Spinal cord (tissue), 10 donors: Measurements from ENCODE around the gene FMNL1. TPM values are rescaled to one million over a fixed set of nuclear protein-coding genes. Genes with fewer than 3 reads are reported as not detected.

Experiments
- DNase-seq, 6 donors: peaks; one replicate each; pipeline versions ENCODE4 v3.0.0 to v3.0.0-alpha.2; 2013 to 2015; ENCODE audit warnings: low spot score in 6 of 6, low read depth in 4 of 6
- H3K27ac ChIP-seq: one replicate; pipeline ENCODE4 v1.5.1; 2013; ENCODE audit warnings: low read depth, low read length, control low read depth
- H3K27me3 ChIP-seq: one replicate; pipeline ENCODE4 v1.6.1; 2013; ENCODE audit warnings: low read length; ENCODE audit not compliant: control insufficient read depth, insufficient read depth
- H3K36me3 ChIP-seq: one replicate; pipeline ENCODE4 v1.6.1; 2013; ENCODE audit warnings: low read length; ENCODE audit not compliant: control insufficient read depth, insufficient read depth
- H3K4me1 ChIP-seq: one replicate; pipeline ENCODE4 v1.6.1; 2013; ENCODE audit warnings: low read length; ENCODE audit not compliant: control insufficient read depth, insufficient read depth
- H3K4me3 ChIP-seq: one replicate; pipeline ENCODE4 v1.5.1; 2013; ENCODE audit warnings: low read depth, low read length, control low read depth
- H3K9me3 ChIP-seq: one replicate; pipeline ENCODE4 v1.6.1; 2013; ENCODE audit warnings: low read length; ENCODE audit not compliant: control insufficient read depth, insufficient read depth
- WGBS: methylation state at CpG from one replicate; pipeline ENCODE4 v1.1.5; 2013; ENCODE audit warnings: missing lambda C conversion rate; ENCODE audit not compliant: insufficient coverage; 5-methylcytosine and 5-hydroxymethylcytosine counted together
- long read RNA-seq, 4 donors: transcript quantifications; one replicate each; lab custom pipeline, GENCODE V29; 2026
- polyA plus RNA-seq, 2 donors: library from polyadenylated mRNA; unstranded; fragments of 120-200 nt; gene quantifications; one replicate each; pipeline ENCODE4 v1.2.1, GENCODE V29; 2013; ENCODE audit not compliant: insufficient read length in 2 of 2
- total RNA-seq, 2 donors: library from RNA; depleted of rRNA in 1 of 2; stranded (reverse); fragments of 120-200 nt in 1 of 2; fragments of >200 nt in 1 of 2; gene quantifications; one replicate each; pipeline versions ENCODE4 v1.2.3 to v1.2.4, GENCODE V29; 2013 to 2014
- donor health status: healthy.

The FMNL1 gene
- 10 to 100 TPM in 1 of 2 donors, 1 to 10 TPM in 1; 3.5 to 17.7 TPM for total RNA-seq
- polyA plus RNA-seq, result 10 to 100 TPM; 21.4 to 22.0 TPM
- long read RNA-seq, donor 1, result 0 reads
- long read RNA-seq, donor 2, result 0 reads
- long read RNA-seq, donor 3, result 0 reads
- long read RNA-seq, donor 4, result 0 reads

GRCh38 chr17:45221081-45222013 is at the start of gene FMNL1:
TSS of gene FMNL1 (plus strand) at chr17:45221885. CDS start at chr17:45222125, 240 bp downstream.
- H3K27me3 ChIP-seq, result peaks cover 32% of the 10 kb centered on the region
- peak in 2 of 6 donors; percentile 57 to 73 for DNase-seq

GRCh38 chr17:45172232-45172540 is 49.5 kb upstream of the FMNL1 start:
- peak overlapping the region; percentile 95 for H3K27ac ChIP-seq
- no peak for DNase-seq
- no CpG with 5 or more reads among the region's 5 CpGs for WGBS
- H3K9me3 ChIP-seq, result no peaks in the 10 kb centered on the region
- H3K4me3 ChIP-seq, result peak overlapping the region; percentile 26
- no peaks in the 10 kb centered on the region for H3K27me3 ChIP-seq
- H3K4me1 ChIP-seq, result peaks cover 38% of the 10 kb centered on the region
- H3K36me3 ChIP-seq, result peaks cover 30% of the 10 kb centered on the region

More at GRCh38 chr17:45221081-45222013, at the start of gene FMNL1:
- peaks cover 38% of the 10 kb centered on the region for H3K4me1 ChIP-seq
- H3K27ac ChIP-seq, result no peak within 1 kb of the TSS
- peak within 1 kb of the TSS; percentile 38 for H3K4me3 ChIP-seq
- WGBS, result 1% methylated on average over 97 of the region's 98 CpGs
- H3K36me3 ChIP-seq, result no peaks in the 10 kb centered on the region
- H3K9me3 ChIP-seq, result no peaks in the 10 kb centered on the region

- Histone ChIP-seq H3K4me1 (peaks cover 38% of the 10 kb centered on the region), H3K9me3 (no peaks in the 10 kb centered on the region), H3K27me3 (no peaks in the 10 kb centered on the region), H3K27ac (peak overlapping the region; percentile 95), H3K4me3 (peak overlapping the region; percentile 26), H3K36me3 (peaks cover 30% of the 10 kb centered on the region)
- peak in 4 of 6 donors; percentile 83 to 98 (median 92) for DNase-seq
- WGBS, result 12% methylated on average over 7 of the region's 10 CpGs
Measured at GRCh38 chr17:45172541-45173286, 49.0 kb upstream of the FMNL1 start.

- Histone ChIP-seq H3K9me3 (no peaks in the 10 kb centered on the region), H3K4me1 (peaks cover 33% of the 10 kb centered on the region), H3K27me3 (no peaks in the 10 kb centered on the region), H3K27ac (no peak overlapping the region), H3K4me3 (no peak overlapping the region), H3K36me3 (peaks cover 6% of the 10 kb centered on the region)
- WGBS, result 86% methylated on average over 2 of the region's 3 CpGs
- DNase-seq, result no peak
Measured at GRCh38 chr17:45175759-45176115, 45.9 kb upstream of the FMNL1 start.

GRCh38 chr17:45177563-45177962 is 44.1 kb upstream of the FMNL1 start:
- Histone ChIP-seq H3K4me1 (peaks cover 14% of the 10 kb centered on the region), H3K36me3 (no peaks in the 10 kb centered on the region), H3K4me3 (no peak overlapping the region), H3K27me3 (no peaks in the 10 kb centered on the region), H3K27ac (no peak overlapping the region), H3K9me3 (no peaks in the 10 kb centered on the region)
- no peak for DNase-seq
- 71% methylated on average over 4 of the region's 7 CpGs for WGBS

- DNase-seq, result no peak
- H3K36me3 ChIP-seq, result no peaks in the 10 kb centered on the region
Measured at GRCh38 chr17:45184144-45184543, 37.5 kb upstream of the FMNL1 start.

GRCh38 chr17:45186801-45187354 is 34.8 kb upstream of the FMNL1 start:
- Histone ChIP-seq H3K27me3 (no peaks in the 10 kb centered on the region), H3K4me1 (peaks cover 3% of the 10 kb centered on the region), H3K36me3 (no peaks in the 10 kb centered on the region), H3K27ac (no peak overlapping the region), H3K9me3 (no peaks in the 10 kb centered on the region), H3K4me3 (no peak overlapping the region)
- no CpG with 5 or more reads among the region's 7 CpGs for WGBS
- DNase-seq, result no peak

More at GRCh38 chr17:45184144-45184543, 37.5 kb upstream of the FMNL1 start:
- Histone ChIP-seq H3K9me3 (no peaks in the 10 kb centered on the region), H3K4me1 (no peaks in the 10 kb centered on the region), H3K27me3 (no peaks in the 10 kb centered on the region), H3K4me3 (no peak overlapping the region), H3K27ac (no peak overlapping the region)
- WGBS, result 96% methylated on average over 5 of the region's 5 CpGs

GRCh38 chr17:45189009-45189408 is 32.7 kb upstream of the FMNL1 start:
- Histone ChIP-seq H3K4me3 (no peak overlapping the region), H3K4me1 (peaks cover 3% of the 10 kb centered on the region), H3K36me3 (no peaks in the 10 kb centered on the region), H3K27me3 (no peaks in the 10 kb centered on the region), H3K9me3 (no peaks in the 10 kb centered on the region), H3K27ac (no peak overlapping the region)
- DNase-seq, result no peak
- WGBS, result no CpG with 5 or more reads among the region's 2 CpGs

GRCh38 chr17:45190503-45191255 is 31.0 kb upstream of the FMNL1 start:
- peak in 1 of 6 donors; percentile 92 for DNase-seq
- Histone ChIP-seq H3K4me3 (no peak overlapping the region), H3K27ac (no peak overlapping the region), H3K4me1 (peaks cover 3% of the 10 kb centered on the region), H3K9me3 (no peaks in the 10 kb centered on the region), H3K36me3 (no peaks in the 10 kb centered on the region), H3K27me3 (no peaks in the 10 kb centered on the region)
- WGBS, result 25% methylated on average over 5 of the region's 11 CpGs
